HL-60 (cell line): Measurements from ENCODE around the gene ERGIC1.

Experiments
- POLR2AphosphoS5 ChIP-seq: IDR thresholded peaks from 2 replicates; pipeline ENCODE4 v1.6.1; 2012; ENCODE audit warnings: low read depth
- TF ChIP-seq, protein P1 (sequence below): IDR thresholded peaks from one replicate; pipeline ENCODE4 v1.5.1; 2011; ENCODE audit warnings: low read length, control low read depth, inconsistent platforms; ENCODE audit not compliant: insufficient read depth

DNA sequence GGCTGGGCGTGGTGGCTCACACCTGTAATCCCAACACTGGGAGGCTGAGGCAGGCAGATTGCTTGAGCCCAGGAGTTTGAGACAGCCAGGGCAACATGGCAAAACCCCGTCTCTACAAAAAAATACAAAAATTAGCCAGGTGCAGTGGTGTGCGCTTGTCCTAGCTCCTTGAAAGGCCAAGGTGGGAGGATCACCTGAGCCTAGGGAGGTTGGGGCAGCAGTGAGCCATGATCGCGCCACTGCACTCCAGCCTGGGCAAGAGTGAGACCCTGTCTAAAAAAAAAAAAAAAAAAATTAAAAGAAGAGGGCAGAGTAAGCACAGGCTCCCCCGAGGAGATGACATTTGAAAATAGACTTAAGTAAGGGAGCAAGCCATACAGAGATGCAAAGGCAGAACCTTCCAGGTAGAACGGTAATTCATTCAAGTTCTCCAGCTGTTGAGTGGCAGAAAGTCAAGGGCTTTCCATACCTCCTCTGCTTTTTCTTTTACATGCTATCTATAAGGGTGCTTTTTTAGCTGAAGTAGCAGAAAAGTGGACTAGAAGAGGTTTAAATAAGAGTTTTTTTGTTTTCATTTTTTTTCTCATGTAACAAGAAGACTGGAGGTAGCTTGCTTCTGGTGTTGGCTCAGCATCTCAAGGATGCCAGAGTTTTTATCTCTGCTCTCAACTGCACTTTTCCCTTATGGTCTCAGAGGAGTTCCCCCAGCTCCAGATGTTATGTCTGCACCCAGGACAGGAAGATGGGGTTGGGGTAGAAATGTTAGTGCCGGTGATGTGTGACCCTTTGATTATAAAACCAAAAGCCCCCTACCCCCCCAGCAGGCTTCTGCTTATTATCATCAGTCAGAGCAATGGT, 40.8 kb downstream of the ERGIC1 start:
- TF ChIP-seq, protein P1, sequence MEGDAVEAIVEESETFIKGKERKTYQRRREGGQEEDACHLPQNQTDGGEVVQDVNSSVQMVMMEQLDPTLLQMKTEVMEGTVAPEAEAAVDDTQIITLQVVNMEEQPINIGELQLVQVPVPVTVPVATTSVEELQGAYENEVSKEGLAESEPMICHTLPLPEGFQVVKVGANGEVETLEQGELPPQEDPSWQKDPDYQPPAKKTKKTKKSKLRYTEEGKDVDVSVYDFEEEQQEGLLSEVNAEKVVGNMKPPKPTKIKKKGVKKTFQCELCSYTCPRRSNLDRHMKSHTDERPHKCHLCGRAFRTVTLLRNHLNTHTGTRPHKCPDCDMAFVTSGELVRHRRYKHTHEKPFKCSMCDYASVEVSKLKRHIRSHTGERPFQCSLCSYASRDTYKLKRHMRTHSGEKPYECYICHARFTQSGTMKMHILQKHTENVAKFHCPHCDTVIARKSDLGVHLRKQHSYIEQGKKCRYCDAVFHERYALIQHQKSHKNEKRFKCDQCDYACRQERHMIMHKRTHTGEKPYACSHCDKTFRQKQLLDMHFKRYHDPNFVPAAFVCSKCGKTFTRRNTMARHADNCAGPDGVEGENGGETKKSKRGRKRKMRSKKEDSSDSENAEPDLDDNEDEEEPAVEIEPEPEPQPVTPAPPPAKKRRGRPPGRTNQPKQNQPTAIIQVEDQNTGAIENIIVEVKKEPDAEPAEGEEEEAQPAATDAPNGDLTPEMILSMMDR = no peak
- TF ChIP-seq POLR2AphosphoS5 = no peak
